ENCODE results near the gene TMC3. TPM values are rescaled to one million over a fixed set of nuclear protein-coding genes. Genes with fewer than 3 reads are reported as not detected.

Gene TMC3
- polyA plus RNA-seq, 1 donor (not counting 4 experiments of a cell fraction or from before 2014, with no cell fraction given): not detected

DNA sequence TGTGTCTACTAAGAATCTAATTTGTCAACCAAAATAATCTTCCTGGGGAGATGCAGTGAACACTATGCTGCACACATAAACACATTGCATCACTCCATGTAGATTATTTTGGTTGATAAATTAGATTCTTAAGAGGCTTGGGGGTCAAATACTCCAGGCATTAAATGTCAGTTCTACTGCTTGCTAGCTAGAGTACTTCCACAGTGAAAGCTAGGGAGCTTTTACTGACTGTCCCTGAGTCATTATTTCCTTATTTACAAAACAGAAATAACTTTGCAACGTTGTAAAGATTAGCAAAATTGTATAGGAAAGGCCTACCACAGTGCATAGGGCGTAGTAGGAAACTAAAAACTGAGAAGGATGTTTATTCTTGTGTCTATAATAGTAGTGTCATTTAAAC, 12.9 kb upstream of the TMC3 start:
- Histone ChIP-seq H3K9me1 (ENCODE audit: control insufficient read depth, extremely low read depth, insufficient read depth, low read length) (no peaks in the 10 kb centered on the region), H4K20me1 (ENCODE audit: control insufficient read depth, extremely low read depth, insufficient read depth, low read length) (no peaks in the 10 kb centered on the region), H3K79me2 (ENCODE audit: control insufficient read depth, insufficient read depth, low read length) (no peaks in the 10 kb centered on the region), H3K4me3 (ENCODE audit: control insufficient read depth in 2 of 3, extremely low read depth in 1 of 3, insufficient read depth in 2 of 3, low read depth in 1 of 3, low read length in 3 of 3) (no peak overlapping the region), H3K27ac (ENCODE audit: control insufficient read depth, insufficient read depth, low read length) (no peak overlapping the region), H3K4me1 (ENCODE audit: control insufficient read depth, extremely low read depth, insufficient read depth, low read length) (no peaks in the 10 kb centered on the region), H3K9ac (ENCODE audit: control insufficient read depth, extremely low read depth, insufficient read depth, low read length) (no peak overlapping the region), H3K27me3 (ENCODE audit: control insufficient read depth, extremely low read depth, insufficient read depth, low read length) (no peaks in the 10 kb centered on the region), H3K4me2 (ENCODE audit: control insufficient read depth, extremely low read depth, insufficient read depth, low read depth, low read length) (no peak overlapping the region), H3K9me3 (ENCODE audit: control insufficient read depth, low read depth, low read length) (no peaks in the 10 kb centered on the region), H3K36me3 (ENCODE audit: control insufficient read depth in 2 of 2, extremely low read depth in 1 of 2, insufficient read depth in 2 of 2, low read length in 2 of 2) (no peaks in the 10 kb centered on the region), H2AFZ (ENCODE audit: control insufficient read depth, low read length) (no peak overlapping the region)
- TF ChIP-seq, protein P1, sequence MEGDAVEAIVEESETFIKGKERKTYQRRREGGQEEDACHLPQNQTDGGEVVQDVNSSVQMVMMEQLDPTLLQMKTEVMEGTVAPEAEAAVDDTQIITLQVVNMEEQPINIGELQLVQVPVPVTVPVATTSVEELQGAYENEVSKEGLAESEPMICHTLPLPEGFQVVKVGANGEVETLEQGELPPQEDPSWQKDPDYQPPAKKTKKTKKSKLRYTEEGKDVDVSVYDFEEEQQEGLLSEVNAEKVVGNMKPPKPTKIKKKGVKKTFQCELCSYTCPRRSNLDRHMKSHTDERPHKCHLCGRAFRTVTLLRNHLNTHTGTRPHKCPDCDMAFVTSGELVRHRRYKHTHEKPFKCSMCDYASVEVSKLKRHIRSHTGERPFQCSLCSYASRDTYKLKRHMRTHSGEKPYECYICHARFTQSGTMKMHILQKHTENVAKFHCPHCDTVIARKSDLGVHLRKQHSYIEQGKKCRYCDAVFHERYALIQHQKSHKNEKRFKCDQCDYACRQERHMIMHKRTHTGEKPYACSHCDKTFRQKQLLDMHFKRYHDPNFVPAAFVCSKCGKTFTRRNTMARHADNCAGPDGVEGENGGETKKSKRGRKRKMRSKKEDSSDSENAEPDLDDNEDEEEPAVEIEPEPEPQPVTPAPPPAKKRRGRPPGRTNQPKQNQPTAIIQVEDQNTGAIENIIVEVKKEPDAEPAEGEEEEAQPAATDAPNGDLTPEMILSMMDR (optimal IDR thresholded peaks at IDR 0.05 in 1 of 3, IDR thresholded peaks at IDR 0.05 in 1 of 3, conservative IDR thresholded peaks at IDR 0.05 in 1 of 3; ENCODE audit: extremely low read depth in 1 of 3, insufficient read depth in 2 of 3, low read length in 3 of 3): no peak
- no peak for TF ChIP-seq EZH2 (IDR thresholded peaks at IDR 0.05; ENCODE audit: low read length)
- dilution Hi-C loops (cut with MboI; ENCODE audit: extremely low pct_ligation_motif_present, low sequenced_read_pairs): no loop called here
- FAIRE-seq (no peak), DNase-seq (ENCODE audit: low read depth, low spot score) (no peak)

DNA sequence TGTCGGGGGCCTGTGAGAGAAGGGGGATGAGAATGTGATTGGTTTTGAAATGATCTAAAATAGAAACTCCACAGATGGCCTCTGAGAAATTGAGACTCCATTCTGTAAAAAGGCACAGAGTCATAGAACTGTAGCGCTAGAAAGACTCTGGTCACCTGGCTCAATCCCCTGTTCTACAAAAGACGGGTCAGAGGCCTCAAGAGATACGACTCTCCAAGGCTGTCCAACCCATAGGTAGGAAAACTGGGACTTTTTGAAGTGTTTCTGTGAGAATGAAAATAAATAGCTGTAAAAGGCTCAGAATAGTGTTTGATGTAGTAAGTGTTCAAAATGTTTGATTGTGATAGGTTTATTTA, 11.7 kb upstream of the TMC3 start:
- FAIRE-seq: no peak

More for the DNA sequence above, 11.7 kb upstream of the TMC3 start:
- DNase-seq (ENCODE audit: low read depth, low spot score): no peak
- Histone ChIP-seq H3K36me3 (ENCODE audit: control insufficient read depth in 2 of 2, extremely low read depth in 1 of 2, insufficient read depth in 2 of 2, low read length in 2 of 2) (no peaks in the 10 kb centered on the region), H2AFZ (ENCODE audit: control insufficient read depth, low read length) (no peak overlapping the region), H3K4me1 (ENCODE audit: control insufficient read depth, extremely low read depth, insufficient read depth, low read length) (no peaks in the 10 kb centered on the region), H3K4me2 (ENCODE audit: control insufficient read depth, extremely low read depth, insufficient read depth, low read depth, low read length) (no peak overlapping the region), H3K27ac (ENCODE audit: control insufficient read depth, insufficient read depth, low read length) (no peak overlapping the region), H3K27me3 (ENCODE audit: control insufficient read depth, extremely low read depth, insufficient read depth, low read length) (no peaks in the 10 kb centered on the region), H3K9me1 (ENCODE audit: control insufficient read depth, extremely low read depth, insufficient read depth, low read length) (no peaks in the 10 kb centered on the region), H3K9me3 (ENCODE audit: control insufficient read depth, low read depth, low read length) (no peaks in the 10 kb centered on the region), H3K9ac (ENCODE audit: control insufficient read depth, extremely low read depth, insufficient read depth, low read length) (no peak overlapping the region), H4K20me1 (ENCODE audit: control insufficient read depth, extremely low read depth, insufficient read depth, low read length) (no peaks in the 10 kb centered on the region), H3K79me2 (ENCODE audit: control insufficient read depth, insufficient read depth, low read length) (no peaks in the 10 kb centered on the region), H3K4me3 (ENCODE audit: control insufficient read depth in 2 of 3, extremely low read depth in 1 of 3, insufficient read depth in 2 of 3, low read depth in 1 of 3, low read length in 3 of 3) (no peak overlapping the region)
- dilution Hi-C loops (cut with MboI; ENCODE audit: extremely low pct_ligation_motif_present, low sequenced_read_pairs): no loop called here
- no peak for TF ChIP-seq EZH2 (IDR thresholded peaks at IDR 0.05; ENCODE audit: low read length)
- TF ChIP-seq, protein P1 (optimal IDR thresholded peaks at IDR 0.05 in 1 of 3, IDR thresholded peaks at IDR 0.05 in 1 of 3, conservative IDR thresholded peaks at IDR 0.05 in 1 of 3; ENCODE audit: extremely low read depth in 1 of 3, insufficient read depth in 2 of 3, low read length in 3 of 3): no peak

Measured in keratinocyte (primary cell).